ENCODE measurements around the gene DCAF4.
"Not testable (repeated sequence)": the region's sequence is repeated elsewhere in the genome, so short reads cannot be mapped to it uniquely, and the experiment has no call there.

DCAF4 gene

GRCh38 chr14:72941286-72941985 lies 15.2 kb downstream of the DCAF4 start:
- DNase-seq = no peak

GRCh38 chr14:72942934-72943333 lies 16.7 kb downstream of the DCAF4 start:
- DNase-seq = no peak

GRCh38 chr14:72943876-72944430 lies 17.7 kb downstream of the DCAF4 start:
- DNase-seq = no peak

GRCh38 chr14:72945356-72946027 lies 19.2 kb downstream of the DCAF4 start:
- DNase-seq = no peak

GRCh38 chr14:72946491-72946890 lies 20.2 kb downstream of the DCAF4 start:
- DNase-seq = no peak

GRCh38 chr14:72947366-72948160 lies 21.3 kb downstream of the DCAF4 start:
- DNase-seq = no peak

- DNase-seq = peak; percentile 25
These were observed 22.3 kb downstream of the DCAF4 start for GRCh38 chr14:72948481-72949138.

GRCh38 chr14:72952171-72952570 lies 25.9 kb downstream of the DCAF4 start:
- DNase-seq = no peak

- not testable (repeated sequence) for DNase-seq
These were observed 30.5 kb downstream of the DCAF4 start for GRCh38 chr14:72956741-72957140.

GRCh38 chr14:72957213-72957612 lies 30.9 kb downstream of the DCAF4 start:
- DNase-seq = no peak

GRCh38 chr14:72958548-72958947 lies 32.3 kb downstream of the DCAF4 start:
- DNase-seq = no peak

- not testable (repeated sequence) for DNase-seq
These were observed 34.8 kb downstream of the DCAF4 start for GRCh38 chr14:72961016-72961415.

- no peak for DNase-seq
These were observed 35.5 kb downstream of the DCAF4 start for GRCh38 chr14:72961579-72962335.

- not testable (repeated sequence) for DNase-seq
These were observed 36.1 kb downstream of the DCAF4 start for GRCh38 chr14:72962336-72962754.

GRCh38 chr14:72962829-72963312 lies 36.6 kb downstream of the DCAF4 start:
- no peak for DNase-seq

- DNase-seq = no peak
These were observed 39.0 kb downstream of the DCAF4 start for GRCh38 chr14:72965249-72965648.

GRCh38 chr14:72966038-72966437 lies 39.8 kb downstream of the DCAF4 start:
- DNase-seq = no peak

GRCh38 chr14:72968316-72968715 lies 42.1 kb downstream of the DCAF4 start:
- no peak for DNase-seq

GRCh38 chr14:72970058-72970630 lies 43.9 kb downstream of the DCAF4 start:
- DNase-seq = no peak

- no peak for DNase-seq
These were observed 44.7 kb downstream of the DCAF4 start for GRCh38 chr14:72970824-72971434.

GRCh38 chr14:72974661-72975060 lies 48.4 kb downstream of the DCAF4 start:
- no peak for DNase-seq
